Nephron progenitor cell (in vitro differentiated cells): ENCODE measurements around the gene ZNF44.
A peak's percentile ranks its signal among the peaks of the same experiment; 100 is the strongest.

Experiments used
- DNase-seq: peaks from one replicate; pipeline ENCODE4 v3.0.0; 2021
- H3K27ac Mint-ChIP-seq: 2 replicates; pipeline ENCODE4 v1.8.0; 2021; ENCODE audit warnings: mild to moderate bottlenecking, moderate library complexity, mixed read lengths
- H3K27me3 Mint-ChIP-seq: 2 replicates; pipeline ENCODE4 v1.8.0; 2021; ENCODE audit warnings: mild to moderate bottlenecking, low read depth, mixed read lengths; ENCODE audit not compliant: poor library complexity
- H3K36me3 Mint-ChIP-seq: 2 replicates; pipeline ENCODE4 v1.8.0; 2021; ENCODE audit warnings: low read depth, mixed read lengths
- H3K4me1 Mint-ChIP-seq: 2 replicates; pipeline ENCODE4 v1.8.0; 2021; ENCODE audit warnings: mixed read lengths
- H3K4me3 Mint-ChIP-seq: 2 replicates; pipeline ENCODE4 v1.8.0; 2021; ENCODE audit warnings: mild to moderate bottlenecking, moderate library complexity, mixed read lengths
- H3K9me3 Mint-ChIP-seq: 2 replicates; pipeline ENCODE4 v1.8.0; 2021; ENCODE audit warnings: mild to moderate bottlenecking, moderate library complexity, mixed read lengths
- CTCF ChIP-seq: fragments of 200-600 bp; sonication (generic); IDR thresholded peaks from 2 replicates; pipeline ENCODE4 v1.5.0; 2021; ENCODE audit warnings: antibody characterized with exemption

Gene ZNF44

GRCh38 chr19:12294249-12295158, at the start of gene ZNF44:
TSS of gene ZNF44 (minus strand) at chr19:12294883. CDS start at chr19:12294694, 189 bp downstream.
- Mint-ChIP-seq H3K27me3 (peaks cover 8% of the 10 kb centered on the region), H3K4me3 (peak within 1 kb of the TSS; percentile 99), H3K27ac (peak within 1 kb of the TSS; percentile 99), H3K36me3 (peaks cover 19% of the 10 kb centered on the region), H3K4me1 (peaks cover 25% of the 10 kb centered on the region), H3K9me3 (peaks cover 55% of the 10 kb centered on the region)
- no peak for TF ChIP-seq CTCF
- peak; percentile 93 for DNase-seq

- no peak for TF ChIP-seq CTCF
- Mint-ChIP-seq H3K27me3 (peaks cover 11% of the 10 kb centered on the region), H3K4me1 (peaks cover 38% of the 10 kb centered on the region), H3K4me3 (peak within 1 kb of the TSS; percentile 96), H3K36me3 (no peaks in the 10 kb centered on the region), H3K9me3 (peaks cover 14% of the 10 kb centered on the region), H3K27ac (peak within 1 kb of the TSS; percentile 71)
- DNase-seq: peak; percentile 97
Measured at GRCh38 chr19:12333162-12334159, 38.8 kb upstream of the ZNF44 start, which contains the start of gene ZNF563. TSS of gene ZNF563 (minus strand) at chr19:12333633. CDS start at chr19:12333482, 151 bp downstream.

- peak; percentile 22 for DNase-seq
- H3K9me3 Mint-ChIP-seq: peaks cover 23% of the 10 kb centered on the region
- H3K27me3 Mint-ChIP-seq: peaks cover 11% of the 10 kb centered on the region
- no peak for TF ChIP-seq CTCF
- peaks cover 6% of the 10 kb centered on the region for H3K36me3 Mint-ChIP-seq
- peak overlapping the region; percentile 80 for H3K27ac Mint-ChIP-seq
- H3K4me1 Mint-ChIP-seq: peaks cover 38% of the 10 kb centered on the region
- peak overlapping the region; percentile 96 for H3K4me3 Mint-ChIP-seq
Measured at GRCh38 chr19:12331211-12331941, 36.7 kb upstream of the ZNF44 start.

- peaks cover 10% of the 10 kb centered on the region for H3K27me3 Mint-ChIP-seq
- H3K9me3 Mint-ChIP-seq: peaks cover 34% of the 10 kb centered on the region
- peaks cover 16% of the 10 kb centered on the region for H3K36me3 Mint-ChIP-seq
- no peak overlapping the region for H3K4me3 Mint-ChIP-seq
- no peak for DNase-seq
- H3K27ac Mint-ChIP-seq: no peak overlapping the region
- no peak for TF ChIP-seq CTCF
- peaks cover 38% of the 10 kb centered on the region for H3K4me1 Mint-ChIP-seq
Measured at GRCh38 chr19:12330340-12330739, 35.7 kb upstream of the ZNF44 start.

- no peak overlapping the region for H3K4me3 Mint-ChIP-seq
- peaks cover 7% of the 10 kb centered on the region for H3K4me1 Mint-ChIP-seq
- H3K36me3 Mint-ChIP-seq: peaks cover 47% of the 10 kb centered on the region
- peaks cover 3% of the 10 kb centered on the region for H3K27me3 Mint-ChIP-seq
- TF ChIP-seq CTCF: no peak
- no peak for DNase-seq
- peaks cover 69% of the 10 kb centered on the region for H3K9me3 Mint-ChIP-seq
- H3K27ac Mint-ChIP-seq: no peak overlapping the region
Measured at GRCh38 chr19:12325690-12326089, 31.0 kb upstream of the ZNF44 start.
